Ishikawa (cell line): Measurements from ENCODE around the gene NPM3.

Source experiments
- CEBPB ChIP-seq: IDR thresholded peaks from 2 replicates; pipeline ENCODE4 v1.6.1; 2012
- EP300 ChIP-seq: IDR thresholded peaks from 2 replicates; pipeline ENCODE4 v1.6.1; 2012; ENCODE audit warnings: borderline replicate concordance
- MAX ChIP-seq: IDR thresholded peaks from 2 replicates; pipeline ENCODE4 v1.6.1; 2012
- RAD21 ChIP-seq: IDR thresholded peaks from 2 replicates; pipeline ENCODE4 v1.6.1; 2012; ENCODE audit warnings: low read depth
- TAF1 ChIP-seq: IDR thresholded peaks from 2 replicates; pipeline ENCODE4 v1.6.1; 2012; ENCODE audit warnings: low read depth, mild to moderate bottlenecking
- TCF12 ChIP-seq: IDR thresholded peaks from 2 replicates; pipeline ENCODE4 v1.6.1; 2012; ENCODE audit warnings: low read depth

GRCh38 chr10:101758858-101759257 lies 24.4 kb downstream of the NPM3 start:
- TF ChIP-seq EP300 (no peak), TCF12 (no peak), MAX (no peak), RAD21 (no peak), CEBPB (no peak), TAF1 (no peak)
